GM21526 (cell line): ENCODE results near the gene PHC3.
"Not testable (repeated sequence)": the region's sequence is repeated elsewhere in the genome, so short reads cannot be mapped to it uniquely, and the experiment has no call there.

Source experiments
- ATAC-seq: cut with Tn5 transposase; IDR thresholded peaks from one replicate; pipeline ENCODE4 v1.9.1; 2021; ENCODE audit warnings: moderate library complexity; ENCODE audit not compliant: unreplicated experiment, low FRiP score

PHC3 gene, protein sequence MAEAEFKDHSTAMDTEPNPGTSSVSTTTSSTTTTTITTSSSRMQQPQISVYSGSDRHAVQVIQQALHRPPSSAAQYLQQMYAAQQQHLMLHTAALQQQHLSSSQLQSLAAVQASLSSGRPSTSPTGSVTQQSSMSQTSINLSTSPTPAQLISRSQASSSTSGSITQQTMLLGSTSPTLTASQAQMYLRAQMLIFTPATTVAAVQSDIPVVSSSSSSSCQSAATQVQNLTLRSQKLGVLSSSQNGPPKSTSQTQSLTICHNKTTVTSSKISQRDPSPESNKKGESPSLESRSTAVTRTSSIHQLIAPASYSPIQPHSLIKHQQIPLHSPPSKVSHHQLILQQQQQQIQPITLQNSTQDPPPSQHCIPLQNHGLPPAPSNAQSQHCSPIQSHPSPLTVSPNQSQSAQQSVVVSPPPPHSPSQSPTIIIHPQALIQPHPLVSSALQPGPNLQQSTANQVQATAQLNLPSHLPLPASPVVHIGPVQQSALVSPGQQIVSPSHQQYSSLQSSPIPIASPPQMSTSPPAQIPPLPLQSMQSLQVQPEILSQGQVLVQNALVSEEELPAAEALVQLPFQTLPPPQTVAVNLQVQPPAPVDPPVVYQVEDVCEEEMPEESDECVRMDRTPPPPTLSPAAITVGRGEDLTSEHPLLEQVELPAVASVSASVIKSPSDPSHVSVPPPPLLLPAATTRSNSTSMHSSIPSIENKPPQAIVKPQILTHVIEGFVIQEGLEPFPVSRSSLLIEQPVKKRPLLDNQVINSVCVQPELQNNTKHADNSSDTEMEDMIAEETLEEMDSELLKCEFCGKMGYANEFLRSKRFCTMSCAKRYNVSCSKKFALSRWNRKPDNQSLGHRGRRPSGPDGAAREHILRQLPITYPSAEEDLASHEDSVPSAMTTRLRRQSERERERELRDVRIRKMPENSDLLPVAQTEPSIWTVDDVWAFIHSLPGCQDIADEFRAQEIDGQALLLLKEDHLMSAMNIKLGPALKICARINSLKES

DNA sequence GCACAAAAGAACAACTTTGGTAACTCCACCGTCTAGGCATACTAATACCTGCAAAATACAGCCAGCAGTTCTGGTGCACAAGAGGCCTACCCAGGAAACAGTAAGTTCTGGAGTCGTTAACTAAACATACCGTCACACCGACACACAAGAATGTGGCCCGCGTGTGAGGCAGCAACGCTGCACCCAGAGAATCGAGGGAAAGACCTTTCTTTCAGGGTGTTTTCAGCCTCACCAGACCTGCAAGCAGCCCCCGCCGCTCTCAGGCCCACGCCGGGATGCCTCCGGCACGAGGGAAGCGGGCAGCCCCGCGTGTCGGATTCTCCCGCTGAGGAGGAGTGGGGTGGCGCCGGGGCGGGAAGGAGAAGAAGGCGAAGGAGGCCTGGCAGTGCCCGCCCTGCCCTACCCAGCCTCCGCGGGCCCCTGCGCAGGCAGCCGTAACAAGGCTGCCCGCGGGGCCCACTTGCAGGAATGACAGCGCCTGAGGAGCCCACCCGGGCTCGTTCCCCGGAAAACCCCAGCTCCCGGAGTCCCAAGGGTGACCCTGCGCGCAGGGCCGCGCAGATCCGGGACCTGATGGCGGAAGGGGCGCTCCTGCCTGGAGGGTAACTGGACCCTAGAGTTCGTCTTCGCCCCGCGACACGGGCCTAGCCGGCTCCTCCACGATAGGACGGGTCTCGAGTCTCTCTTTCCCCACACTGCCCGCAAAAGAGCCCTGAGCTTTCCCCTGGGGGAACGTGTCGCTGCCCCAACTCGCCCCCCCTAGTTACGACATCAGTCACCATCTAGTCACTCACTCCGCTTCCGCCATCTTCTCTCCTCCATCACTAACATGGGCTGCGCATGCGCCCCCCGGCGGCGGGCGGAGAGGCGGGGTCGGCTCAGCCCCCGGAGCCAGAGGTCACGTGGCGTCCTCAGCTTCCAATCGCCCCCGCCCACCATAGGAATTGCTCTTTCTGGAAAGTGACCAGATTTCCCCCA is at the start of gene PHC3:
PHC3 (minus strand) TSS at position 826 of the 978 bp plus-strand sequence; CDS start at position 808, 18 bp downstream.
- peak; percentile 75 for ATAC-seq

DNA sequence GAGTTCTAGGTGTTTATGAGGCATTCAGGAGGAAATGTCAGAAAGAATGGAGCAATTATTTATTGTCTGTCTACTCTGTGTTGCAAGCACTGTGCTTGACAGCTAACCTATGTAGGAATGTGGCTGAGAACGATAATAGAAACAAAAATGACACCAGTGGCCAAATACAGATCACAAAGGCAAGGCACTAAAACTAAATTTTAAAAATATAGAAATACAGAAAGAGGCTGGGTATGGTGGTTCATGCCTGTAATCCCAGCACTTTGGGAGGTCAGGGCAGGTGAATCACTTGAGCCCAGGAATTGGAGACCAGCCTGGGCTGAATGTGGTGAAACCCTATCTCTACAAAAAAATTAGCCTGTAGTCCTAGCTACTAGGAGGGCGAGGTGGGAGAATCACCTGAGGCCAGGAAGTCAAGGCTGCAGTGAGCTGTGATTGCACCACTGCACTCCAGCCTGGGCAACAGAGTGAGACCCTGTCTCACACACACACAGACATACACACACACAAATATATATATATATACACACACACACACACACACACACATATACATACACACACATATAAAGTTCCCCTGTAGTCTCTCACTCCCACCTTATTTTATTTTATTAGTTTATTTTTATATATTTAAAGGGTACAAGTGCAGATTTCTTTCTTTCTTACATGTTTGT is 46.7 kb upstream of the PHC3 start:
- no peak for ATAC-seq

DNA sequence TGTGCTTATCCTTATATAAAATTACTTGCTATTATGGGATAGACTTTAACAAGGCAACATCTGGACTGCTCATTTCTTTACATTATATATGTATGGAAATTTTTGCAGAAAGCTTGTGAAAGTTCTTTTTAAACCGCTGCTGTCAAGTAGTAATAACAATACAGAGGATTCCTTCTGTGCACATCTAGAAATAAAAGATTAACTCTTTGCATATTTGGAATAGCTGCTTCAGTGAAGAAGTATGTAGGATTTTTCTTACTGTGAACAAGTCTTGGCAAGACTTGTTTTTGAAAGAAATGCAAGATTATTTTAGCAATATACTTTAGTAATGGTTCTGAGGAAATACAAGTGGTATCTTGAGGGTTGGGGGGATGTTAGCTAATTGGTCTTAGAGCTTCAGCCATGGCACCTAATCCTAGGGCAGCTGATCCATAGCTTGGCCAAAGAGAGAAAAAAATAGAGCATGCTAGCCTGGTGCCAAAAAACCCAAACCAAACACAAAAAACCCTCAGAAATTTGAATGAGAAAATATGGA is 45.0 kb upstream of the PHC3 start:
- ATAC-seq, result no peak

DNA sequence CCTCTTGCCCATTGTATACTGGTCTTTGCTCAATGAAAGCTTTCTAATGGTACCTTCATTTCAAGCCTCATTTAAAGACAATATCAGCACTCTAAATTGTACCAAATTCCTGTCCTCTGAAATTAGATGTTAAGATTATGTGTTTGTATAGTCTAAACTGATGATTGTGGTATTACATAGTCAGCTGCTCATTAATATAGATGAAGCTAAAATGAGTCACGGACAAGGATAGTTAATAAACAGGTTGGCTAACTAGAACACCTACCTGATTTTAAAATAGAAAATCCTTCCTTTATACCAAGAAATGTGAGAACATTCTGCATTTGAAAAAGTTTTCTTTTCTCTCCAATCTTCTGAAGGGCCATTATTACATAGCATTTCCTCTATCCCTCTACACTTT is 43.6 kb upstream of the PHC3 start:
- ATAC-seq, result no peak

DNA sequence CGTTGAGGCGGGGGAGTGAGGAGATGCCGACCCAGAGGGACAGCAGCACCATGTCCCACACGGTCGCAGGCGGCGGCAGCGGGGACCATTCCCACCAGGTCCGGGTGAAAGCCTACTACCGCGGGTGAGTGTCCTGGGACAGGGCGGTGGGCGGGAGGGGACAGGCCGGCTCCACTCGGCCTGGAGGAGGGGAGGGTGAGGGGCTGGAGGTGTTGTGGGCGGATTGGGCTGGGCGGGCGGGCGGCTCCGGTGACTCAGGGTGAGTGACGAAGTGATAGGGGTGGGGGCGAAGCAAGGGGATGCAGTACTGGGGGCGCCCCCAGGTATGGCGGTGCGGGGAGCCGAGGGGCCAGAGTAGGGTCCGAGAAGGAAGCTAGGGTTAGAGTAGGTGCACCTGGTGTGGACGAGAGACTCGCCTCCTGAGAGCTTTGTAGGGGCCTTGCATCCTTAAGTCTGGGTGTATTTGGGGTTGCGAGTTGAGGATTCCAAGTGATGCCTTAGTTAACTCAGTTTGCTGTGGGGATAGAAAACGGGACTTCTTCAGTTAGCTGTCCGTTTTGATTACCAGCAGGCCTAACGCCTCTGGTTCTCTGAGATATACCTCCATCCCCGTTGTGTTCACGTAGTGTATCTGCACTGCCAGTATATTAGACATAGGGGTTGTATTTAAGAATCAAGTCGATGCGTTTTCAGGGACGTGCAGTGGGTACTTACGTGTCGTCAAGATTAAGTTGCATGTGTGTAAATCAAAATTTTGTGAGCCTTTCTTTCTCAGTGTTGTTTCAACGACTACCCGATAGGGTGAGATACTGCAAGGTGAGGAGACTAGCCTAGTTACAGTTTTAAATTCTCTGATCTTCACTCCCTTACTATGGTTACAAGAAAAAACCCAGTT is 41.4 kb upstream of the PHC3 start:
- ATAC-seq, result peak; percentile 11

DNA sequence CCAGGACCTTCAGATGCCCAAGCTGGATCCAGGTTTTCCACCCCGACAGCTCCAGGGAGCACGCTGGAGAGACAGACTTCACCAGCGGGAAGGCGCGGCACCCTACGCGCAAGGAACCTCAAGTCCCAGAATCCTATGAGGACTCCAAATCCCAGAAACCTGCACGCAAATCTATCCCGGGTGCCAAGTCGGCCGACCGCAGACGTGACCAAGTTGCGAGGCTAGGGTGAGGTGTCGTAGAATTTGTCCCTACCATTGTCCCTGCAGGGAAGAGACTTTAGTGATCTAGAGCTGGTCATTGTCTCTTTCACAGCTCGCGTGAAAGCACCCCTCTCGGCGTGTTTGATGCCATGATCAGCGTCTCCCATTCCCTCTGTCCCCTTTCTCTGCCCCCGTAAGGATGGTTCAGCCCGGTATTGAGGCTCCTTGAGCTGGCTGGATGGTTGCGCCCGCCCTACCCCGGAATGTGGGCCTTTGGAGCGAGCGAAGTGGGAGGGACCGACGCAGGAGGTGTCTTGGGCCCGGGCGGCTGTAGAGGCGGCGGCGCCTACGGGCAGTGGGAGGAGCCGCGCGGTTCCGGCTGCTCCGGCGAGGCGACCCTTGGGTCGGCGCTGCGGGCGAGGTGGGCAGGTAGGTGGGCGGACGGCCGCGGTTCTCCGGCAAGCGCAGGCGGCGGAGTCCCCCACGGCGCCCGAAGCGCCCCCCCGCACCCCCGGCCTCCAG is 40.6 kb upstream of the PHC3 start, which contains the start of gene PRKCI:
PRKCI (plus strand) TSS at position 501 of the 723 bp plus-strand sequence. CDS start 246 bp downstream, outside the sequence.
- peak; percentile 96 for ATAC-seq

DNA sequence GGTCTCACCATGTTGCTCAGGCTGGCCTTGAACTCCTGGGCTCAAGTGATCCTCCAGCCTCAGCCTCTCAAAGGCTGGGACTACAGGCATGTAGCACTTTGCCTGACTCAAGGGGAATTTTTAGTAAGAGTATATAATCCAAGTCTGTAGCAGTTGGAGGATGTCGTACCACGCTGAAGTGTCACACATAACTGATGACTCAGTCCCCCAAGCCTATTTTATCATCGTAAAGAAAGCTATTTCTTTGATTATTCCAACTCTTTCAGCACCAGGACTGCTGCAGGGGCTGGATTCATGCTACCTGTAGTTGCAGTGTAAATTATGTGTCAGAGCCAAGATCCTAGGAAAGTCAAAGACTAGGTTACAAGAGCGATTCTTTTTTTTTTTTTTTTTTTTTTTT is 39.3 kb upstream of the PHC3 start:
- no peak for ATAC-seq

DNA sequence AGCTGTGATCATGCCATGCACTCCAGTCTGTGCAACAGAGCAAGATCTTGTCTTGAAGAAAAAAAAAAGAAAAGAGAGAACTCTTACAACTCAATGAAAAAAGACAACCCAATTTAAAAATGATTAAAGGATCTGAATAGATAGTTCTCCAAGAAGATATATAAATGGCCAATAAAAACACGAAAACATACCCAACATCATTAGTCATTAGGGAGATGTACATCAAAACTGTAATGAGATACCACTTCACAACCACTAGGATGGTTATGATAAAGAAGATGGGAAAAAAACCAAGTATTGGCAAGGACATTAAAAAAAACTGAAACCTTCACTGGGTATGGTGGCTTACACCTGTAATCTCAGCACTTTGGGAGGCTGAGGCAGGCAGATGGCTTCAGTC is 38.3 kb upstream of the PHC3 start:
- no peak for ATAC-seq

DNA sequence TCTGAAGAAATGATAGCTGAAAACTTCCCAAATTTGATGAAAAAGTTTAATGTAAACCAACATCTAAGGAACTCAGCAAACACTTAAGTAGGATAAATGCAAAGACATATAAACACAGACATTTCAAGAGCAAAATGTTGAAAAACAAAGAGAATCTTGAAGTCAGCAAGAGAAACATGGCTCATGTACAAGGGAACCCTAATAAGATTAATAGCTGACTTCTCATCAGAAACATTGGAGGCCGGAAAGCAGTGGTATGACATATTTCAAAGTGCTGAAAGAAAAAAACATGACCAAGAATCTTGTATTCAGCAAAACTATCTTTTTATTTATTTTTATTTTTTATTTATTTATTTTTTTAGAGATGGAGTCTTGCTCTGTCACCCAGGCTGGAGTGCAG is 30.1 kb upstream of the PHC3 start:
- ATAC-seq, result no peak

DNA sequence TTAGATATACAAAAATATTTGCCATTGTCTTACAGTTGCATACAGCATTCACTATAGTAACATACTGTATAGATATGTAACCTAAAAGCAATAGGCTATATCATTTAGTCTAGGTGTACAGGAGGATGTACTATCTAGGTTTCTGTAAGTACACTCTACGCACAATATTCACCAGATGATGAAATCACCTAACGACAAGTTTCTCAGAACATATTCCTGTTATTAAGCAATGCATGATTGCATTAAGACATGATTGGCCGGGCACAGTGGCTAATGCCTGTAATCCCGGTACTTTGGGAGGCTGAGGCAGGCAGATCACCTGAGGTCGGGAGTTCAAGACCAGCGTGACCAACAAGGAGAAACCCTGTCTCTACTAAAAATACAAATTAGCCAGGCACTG is 26.2 kb upstream of the PHC3 start:
- ATAC-seq, result no peak

DNA sequence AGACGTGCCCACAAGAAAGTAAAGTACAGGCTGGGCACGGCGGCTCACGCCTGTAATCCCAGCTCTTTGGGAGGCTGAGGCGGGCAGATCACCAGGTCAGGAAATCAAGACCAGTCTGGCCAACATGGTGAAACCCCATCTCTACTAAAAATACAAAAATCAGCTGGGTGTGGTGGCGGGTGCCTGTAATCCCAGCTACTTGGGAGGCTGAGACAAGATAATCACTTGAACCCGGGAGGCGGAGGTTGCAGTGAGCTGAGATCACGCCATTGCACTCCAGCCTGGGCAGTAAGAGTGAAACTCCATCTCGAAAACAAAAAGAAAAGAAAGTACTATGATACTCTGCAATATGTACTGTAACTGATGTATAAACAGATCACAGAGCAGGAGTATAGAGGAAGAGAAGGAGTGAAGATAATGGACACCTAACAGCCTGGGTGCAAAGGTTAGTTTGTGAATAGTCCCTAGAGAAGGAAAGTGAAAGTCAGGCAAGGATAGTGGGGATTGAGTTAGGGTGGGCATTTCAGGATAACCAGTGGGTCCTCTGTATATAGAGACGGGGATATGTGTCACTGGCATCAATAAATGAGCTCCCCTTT is 24.7 kb upstream of the PHC3 start:
- not testable (repeated sequence) for ATAC-seq

DNA sequence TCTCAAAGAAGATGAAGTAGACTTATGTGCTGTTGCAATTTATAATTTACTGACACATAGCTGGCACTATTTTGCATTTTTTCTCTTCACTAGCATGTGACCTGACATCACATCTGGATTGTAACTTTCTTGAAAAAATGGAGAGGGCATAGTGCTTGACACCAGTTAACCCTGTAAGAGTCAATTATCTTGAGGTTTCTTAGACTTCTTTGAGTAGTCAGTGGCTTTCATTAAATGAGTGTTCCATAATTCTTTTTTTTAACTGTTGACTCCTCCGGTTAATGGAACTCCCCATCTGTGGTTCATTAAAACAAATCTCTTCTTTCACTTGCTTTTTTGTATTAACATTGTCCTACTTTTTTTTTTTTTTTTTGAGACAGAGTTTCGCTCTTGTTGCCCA is 23.8 kb upstream of the PHC3 start:
- ATAC-seq, result no peak

DNA sequence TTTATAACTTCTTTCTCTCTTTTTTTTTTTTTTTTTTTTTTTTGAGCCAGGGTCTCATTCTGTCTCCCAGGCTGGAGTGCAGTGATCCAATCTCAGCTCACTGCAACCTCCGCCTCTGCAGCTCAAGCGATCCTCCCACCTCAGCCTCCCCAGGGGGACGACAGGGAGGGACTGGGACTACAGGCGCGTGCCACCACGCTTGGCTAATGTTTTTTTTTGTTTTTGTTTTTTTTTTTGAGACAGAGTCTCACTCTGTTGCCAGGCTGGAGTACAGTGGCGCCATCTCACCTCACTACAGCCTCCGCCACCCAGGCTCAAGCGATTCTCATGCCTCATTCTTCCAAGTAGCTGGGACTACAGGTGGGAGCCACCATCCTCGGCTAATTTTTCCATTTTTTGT is 23.0 kb upstream of the PHC3 start:
- ATAC-seq, result no peak

DNA sequence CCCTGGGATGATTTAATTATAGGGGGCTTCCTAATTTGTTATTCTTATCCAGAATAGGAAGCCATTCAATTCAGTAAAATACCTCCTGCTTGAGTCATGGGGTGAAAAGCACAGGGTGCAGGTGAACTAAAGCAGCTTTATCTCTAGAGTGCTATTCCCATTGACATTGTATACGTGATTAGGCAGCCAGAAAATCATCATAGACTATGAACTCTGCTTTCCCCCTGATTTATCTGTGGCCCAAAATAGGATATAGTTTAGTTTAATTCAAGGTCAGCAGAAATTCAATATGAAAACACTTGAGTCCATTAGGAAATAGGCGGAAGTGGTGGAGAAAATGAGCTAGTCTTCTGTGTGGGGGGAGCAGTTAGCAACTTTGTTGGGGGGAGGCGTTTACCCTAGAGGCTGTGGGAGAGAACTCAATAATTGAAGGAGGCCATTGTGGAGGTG is 22.5 kb upstream of the PHC3 start:
- no peak for ATAC-seq

DNA sequence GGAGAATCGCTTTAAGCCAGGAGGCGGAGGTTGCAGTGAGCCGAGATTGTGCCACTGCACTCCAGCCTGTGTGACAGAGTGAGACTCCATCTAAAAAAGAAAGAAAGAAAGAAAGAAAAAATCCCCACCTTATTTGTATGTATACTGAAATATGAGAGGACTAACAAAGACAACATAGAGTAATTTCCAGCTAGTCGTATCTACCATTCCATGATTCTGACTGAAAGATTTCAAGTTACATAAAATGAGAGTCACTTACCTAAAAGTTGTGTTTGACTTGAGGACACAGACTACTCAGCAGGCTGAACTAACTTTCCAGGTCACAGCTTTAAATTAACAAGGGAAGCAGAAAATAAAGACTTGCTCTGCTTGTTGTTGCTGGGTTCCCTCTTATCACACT is 21.9 kb upstream of the PHC3 start:
- no peak for ATAC-seq

DNA sequence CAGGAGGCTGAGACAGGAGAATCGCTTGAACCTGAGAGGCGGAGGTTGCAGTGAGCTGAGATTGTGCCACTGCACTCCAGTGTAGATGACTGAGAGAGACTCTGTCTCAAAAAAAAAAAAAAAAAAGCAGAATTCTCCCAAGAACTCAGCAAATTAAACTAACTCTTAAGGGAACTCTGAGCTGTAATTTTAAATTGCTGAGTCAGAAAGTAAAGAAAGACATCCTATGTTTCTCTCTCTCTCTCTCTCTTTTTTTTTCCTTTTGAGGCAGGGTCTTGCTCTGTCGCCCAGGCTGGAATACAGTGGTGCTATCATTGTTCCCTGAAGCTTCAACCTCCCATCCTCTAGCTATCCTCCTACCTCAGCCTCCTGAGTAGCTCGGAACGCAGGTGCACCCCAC is 20.0 kb upstream of the PHC3 start:
- ATAC-seq, result no peak

DNA sequence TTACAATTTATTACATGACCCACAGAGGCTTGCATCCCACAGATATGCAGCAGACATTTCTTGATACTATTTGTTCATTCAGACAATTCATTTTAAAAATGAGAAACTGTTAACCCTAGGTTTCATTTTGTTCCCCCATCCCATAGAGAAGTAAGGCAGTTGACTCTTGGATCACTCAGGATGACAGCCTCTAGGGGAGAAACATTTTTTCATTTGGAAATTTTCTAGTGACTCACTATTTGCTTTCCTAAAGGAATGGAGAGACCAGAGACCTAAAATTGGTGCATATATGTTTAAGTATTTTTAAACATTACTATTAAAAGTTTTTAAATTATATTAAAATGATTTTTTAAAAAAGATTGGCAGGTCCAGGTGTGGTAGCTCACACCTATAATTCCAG is 19.5 kb upstream of the PHC3 start:
- ATAC-seq, result no peak
